Activated CD4-positive, CD25-positive, alpha-beta regulatory T cell treated with anti-CD3 and anti-CD28 coated beads, Interleukin-2, amount 50 U/mL, for 24 hours (primary cell): Measurements from ENCODE around the gene EMC1.
"Not testable (repeated sequence)": the region's sequence is repeated elsewhere in the genome, so short reads cannot be mapped to it uniquely, and the experiment has no call there.

Experiments used
- ATAC-seq, 2 donors: fragments of 150-1000 bp; cut with Tn5 transposase; one replicate each; pipeline ENCODE4 v1.10.0; 2021; ENCODE audit warnings: mild to moderate bottlenecking in 1 of 2, moderate library complexity in 1 of 2

Gene EMC1

DNA sequence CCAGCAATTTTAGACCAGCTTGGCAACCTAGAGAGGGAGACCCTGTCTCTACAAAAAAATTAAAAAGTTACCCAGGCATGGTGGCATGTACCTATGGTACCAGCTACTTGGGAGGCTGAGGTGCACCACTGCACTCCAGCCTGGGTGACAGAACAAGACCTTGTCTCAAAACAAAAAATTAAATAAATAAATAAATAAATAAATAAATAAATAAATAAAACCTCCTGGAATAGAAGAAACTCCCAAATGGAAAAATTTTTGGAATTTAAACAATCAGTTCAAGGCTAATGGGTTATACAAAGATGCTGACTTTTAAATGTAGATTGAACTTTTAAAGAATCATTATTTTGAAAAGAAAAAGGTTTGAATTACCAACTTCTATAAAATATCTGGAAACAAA lies 63.5 kb downstream of the EMC1 start:
- ATAC-seq: no peak

DNA sequence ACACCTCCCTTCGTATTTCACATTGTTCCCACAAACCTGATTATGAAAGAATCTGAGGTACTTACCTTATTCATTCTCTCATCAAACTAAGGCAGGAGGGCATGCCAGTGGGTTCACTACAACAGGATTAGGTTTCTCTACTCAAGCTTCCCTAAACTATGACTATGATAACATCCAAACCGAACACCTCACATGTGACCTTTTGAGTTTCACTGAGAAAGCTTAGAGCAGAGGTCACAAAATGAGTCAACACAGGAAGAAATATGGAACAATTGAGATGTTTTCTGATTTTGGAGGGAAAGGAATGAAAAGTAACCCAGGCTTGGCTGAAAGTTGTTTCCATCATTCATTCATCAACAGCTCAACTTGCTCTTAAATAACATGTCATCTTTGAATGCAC lies 65.3 kb downstream of the EMC1 start:
- ATAC-seq: peak; percentile 32 to 73

DNA sequence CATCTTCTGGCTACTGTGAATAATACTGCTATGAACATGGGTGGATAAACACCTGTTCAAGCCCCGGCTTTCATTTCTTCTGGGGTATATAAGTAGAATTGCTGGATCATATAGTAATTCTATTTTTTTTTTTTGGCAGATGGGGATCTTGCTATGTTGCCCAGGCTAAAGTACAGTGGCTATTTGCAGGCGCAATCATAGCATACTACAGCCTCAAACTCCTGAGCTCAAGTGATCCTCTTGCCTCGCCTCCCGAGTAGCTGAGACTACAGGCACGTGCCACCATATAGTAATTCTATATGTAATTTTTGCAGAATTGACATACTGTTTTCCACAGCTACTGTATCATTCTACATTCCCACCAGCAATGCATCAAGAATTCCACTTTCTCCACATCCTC lies 69.1 kb downstream of the EMC1 start:
- ATAC-seq: no peak

DNA sequence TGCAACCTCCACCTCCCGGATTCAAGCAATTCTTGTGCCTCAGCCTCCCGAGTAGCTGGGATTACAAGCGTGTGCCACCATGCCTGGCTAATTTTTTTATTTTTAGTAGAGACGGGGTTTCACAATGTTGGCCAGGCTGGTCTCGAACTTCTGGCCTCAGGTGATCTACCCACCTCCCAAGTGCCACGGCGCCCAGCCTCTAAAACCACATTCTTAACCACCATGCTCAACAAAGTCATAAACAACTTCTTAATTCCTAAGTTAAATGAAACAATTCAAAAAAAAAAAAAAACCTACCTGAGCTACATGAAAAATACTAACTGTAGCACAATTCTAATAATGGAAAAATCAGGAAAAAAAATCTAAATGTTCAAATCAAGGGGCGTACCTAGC lies 71.1 kb downstream of the EMC1 start:
- not testable (repeated sequence) for ATAC-seq

DNA sequence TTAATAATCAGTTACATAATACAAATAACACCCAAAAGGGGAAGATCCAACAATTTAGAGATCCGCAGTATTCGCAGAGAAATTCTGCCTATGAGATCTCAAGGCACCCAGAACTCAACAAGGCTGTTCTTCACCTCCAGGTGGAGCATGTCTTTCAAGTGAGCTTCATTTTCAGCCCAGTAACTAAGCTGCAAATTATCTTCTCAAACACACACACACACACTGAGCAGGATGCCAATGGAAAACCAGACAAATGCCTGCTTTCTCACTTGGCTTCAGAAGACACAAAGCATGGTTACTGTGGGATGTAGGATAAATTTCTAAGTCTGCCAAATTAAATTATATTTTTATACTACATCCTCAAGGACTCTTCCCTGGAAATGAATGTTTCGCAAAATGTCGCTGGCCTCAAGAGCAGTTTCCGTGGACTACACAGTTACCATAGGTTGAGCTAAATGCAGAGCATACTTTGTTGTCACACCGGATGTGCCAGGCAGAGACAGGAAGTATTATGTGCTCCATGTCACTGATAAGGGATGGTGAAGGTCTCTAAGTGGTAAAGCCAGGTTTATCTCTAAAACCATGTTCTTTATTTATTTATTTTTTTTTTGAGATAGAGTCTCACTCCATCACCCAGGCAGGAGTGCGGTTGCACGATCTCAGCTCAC lies 71.6 kb downstream of the EMC1 start:
- peak; percentile 38 to 44 for ATAC-seq

DNA sequence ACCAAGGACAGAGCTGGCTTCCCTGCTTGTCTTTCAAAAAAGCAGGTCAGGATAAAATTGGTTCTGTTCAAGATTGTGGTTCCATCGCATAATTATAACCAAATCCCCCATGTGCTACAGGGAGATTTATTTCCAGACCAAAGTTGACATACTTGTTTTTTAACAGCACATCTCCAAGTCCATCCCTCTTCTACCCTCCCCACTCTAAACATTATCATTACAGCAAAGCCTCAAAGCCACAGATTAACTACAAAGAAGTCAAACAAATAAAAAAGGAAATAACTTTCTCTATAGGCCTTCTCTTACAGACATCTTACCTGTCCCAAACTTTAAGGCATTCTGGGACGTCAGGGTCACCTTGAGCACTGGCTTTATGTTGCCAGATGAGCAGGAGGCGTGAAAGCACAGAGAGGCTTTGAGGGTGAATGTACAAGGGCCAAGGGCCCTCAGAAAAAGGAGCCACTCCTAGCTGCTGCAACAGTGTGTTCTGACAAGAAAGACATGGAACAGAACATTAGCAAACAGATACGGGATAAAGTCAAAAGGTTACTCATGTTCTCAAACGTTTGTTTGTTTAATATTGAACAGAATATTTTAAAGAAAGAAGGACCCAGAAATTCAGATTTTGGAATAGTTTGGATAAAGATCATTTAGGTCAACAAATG lies 72.5 kb downstream of the EMC1 start:
- no peak for ATAC-seq

DNA sequence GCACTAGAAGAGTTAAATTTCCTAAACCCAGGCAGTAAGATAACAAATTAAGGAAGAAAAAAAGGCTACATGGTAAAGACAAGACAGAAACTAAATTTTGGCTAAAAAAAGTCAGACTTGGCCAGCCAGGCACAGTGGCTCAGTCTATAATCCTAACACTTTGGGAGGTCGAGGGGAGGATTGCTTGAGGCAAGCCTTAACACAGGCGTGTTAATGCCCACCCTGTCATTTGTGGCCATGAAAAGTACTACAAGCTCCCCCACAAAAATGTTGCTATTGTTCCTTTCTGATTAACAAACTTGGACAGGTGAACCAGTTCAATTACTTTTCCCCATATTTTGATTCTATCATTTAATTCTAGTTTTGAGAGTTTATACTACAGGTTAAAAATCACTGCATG lies 73.5 kb downstream of the EMC1 start:
- no peak for ATAC-seq

DNA sequence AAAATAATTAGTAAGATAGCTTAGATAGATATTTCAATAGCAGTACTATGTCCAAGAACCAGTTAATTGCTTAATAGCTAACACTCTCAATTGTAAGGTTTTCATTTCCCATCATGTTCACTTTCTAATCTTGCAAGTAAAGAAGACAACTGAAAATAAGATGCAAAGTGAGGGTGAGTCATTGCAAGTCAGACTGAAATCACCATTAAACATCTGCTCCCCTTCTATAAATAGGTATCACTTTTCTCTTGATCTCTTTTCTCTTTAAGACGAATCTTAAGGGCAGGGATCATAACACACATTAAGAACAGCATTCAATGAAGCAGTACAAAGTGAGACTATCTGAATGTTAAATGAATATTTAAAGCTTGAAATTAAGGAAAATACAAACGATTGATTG lies 81.7 kb downstream of the EMC1 start:
- ATAC-seq: peak; percentile 86 to 88

DNA sequence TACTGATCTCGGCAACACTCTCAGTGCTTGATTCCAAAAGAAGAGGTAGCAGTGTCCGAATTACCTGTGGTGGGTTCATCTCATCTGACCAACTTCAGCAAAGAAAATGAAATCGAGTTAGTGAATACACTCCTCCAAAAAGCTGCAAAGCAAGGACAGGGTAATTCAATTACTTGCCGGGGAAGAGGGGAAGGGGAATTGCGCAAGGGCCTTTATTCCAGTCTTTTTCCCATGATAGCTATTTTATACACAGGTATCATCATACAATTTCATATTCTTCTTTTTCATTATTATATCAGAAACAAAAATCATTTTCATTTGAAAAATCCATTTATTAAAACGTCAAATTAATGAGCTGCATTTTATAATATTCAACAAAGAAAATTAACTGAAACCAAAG lies 84.2 kb downstream of the EMC1 start:
- no peak for ATAC-seq

DNA sequence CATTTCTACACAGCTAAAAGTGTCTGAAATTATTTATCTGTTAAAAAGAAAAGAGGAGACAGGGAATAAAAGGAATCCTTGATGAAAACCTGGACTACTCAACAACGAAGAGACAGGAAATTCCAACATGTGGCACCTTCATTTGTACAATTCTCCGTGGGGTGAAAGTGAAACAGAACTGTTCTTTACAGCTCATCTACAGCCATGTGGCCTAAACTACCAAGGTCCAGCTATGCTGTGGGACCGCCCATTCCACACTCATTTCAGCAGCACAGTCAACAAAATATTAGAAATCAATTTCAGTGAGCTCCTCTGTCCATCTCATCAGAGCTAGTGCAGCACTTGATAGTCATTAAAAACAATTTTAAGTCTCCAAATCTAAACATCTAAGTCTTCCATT lies 85.3 kb downstream of the EMC1 start:
- ATAC-seq: no peak
